ENCODE results near the gene SLC29A3. TPM values are rescaled to one million over a fixed set of nuclear protein-coding genes. Genes with fewer than 3 reads are reported as not detected.

Gene SLC29A3
- total RNA-seq, 3 donors from 2014 or later (not counting 1 experiment from before 2014, with no cell fraction given): 4.0 to 6.6 (median 5.3) TPM

- Mint-ChIP-seq H3K27me3 (ENCODE audit: low read depth in 2 of 2) (peaks cover 18 to 19% of the 10 kb centered on the region in 2 donors), H3K27ac (no peak overlapping the region), H3K36me3 (no peaks in the 10 kb centered on the region), H3K4me1 (peaks cover 0 to 5% of the 10 kb centered on the region in 2 donors), H3K4me3 (no peak overlapping the region), H3K9me3 (no peaks in the 10 kb centered on the region)
- Histone ChIP-seq H3K27me3 (ENCODE audit: control insufficient read depth, insufficient read depth, low read length) (no peaks in the 10 kb centered on the region), H3K9me3 (ENCODE audit: control insufficient read depth, insufficient read depth, low read length) (no peaks in the 10 kb centered on the region), H3K36me3 (ENCODE audit: control insufficient read depth, insufficient read depth, low read length) (no peaks in the 10 kb centered on the region), H3K4me3 (ENCODE audit: low read length) (no peak overlapping the region), H3K4me1 (ENCODE audit: control insufficient read depth, insufficient read depth, low read length) (peaks cover 3% of the 10 kb centered on the region), H3K27ac (ENCODE audit: low read length) (no peak overlapping the region)
- WGBS (ENCODE audit: insufficient coverage): 83% methylated on average over 1 of the region's 1 CpG
- DNase-seq: no peak
- TF ChIP-seq CTCF (IDR thresholded peaks at IDR 0.05): no peak
- ATAC-seq: no peak
- intact Hi-C loops (cut with micrococcal nuclease): no loop called here
Observed at GRCh38 chr10:71312220-71312619, 6.8 kb upstream of the SLC29A3 start.

GRCh38 chr10:71312811-71313789, 6.0 kb upstream of the SLC29A3 start:
- peaks cover 18 to 19% of the 10 kb centered on the region in 2 donors for H3K27me3 Mint-ChIP-seq (ENCODE audit: low read depth in 2 of 2)
- peaks cover 0 to 5% of the 10 kb centered on the region in 2 donors for H3K4me1 Mint-ChIP-seq
- Histone ChIP-seq H3K4me1 (ENCODE audit: control insufficient read depth, insufficient read depth, low read length) (peaks cover 3% of the 10 kb centered on the region), H3K36me3 (ENCODE audit: control insufficient read depth, insufficient read depth, low read length) (no peaks in the 10 kb centered on the region), H3K9me3 (ENCODE audit: control insufficient read depth, insufficient read depth, low read length) (no peaks in the 10 kb centered on the region), H3K27me3 (ENCODE audit: control insufficient read depth, insufficient read depth, low read length) (no peaks in the 10 kb centered on the region), H3K27ac (ENCODE audit: low read length) (no peak overlapping the region), H3K4me3 (ENCODE audit: low read length) (no peak overlapping the region)
- no peak for TF ChIP-seq CTCF (IDR thresholded peaks at IDR 0.05)
- H3K4me3 Mint-ChIP-seq: no peak overlapping the region
- H3K36me3 Mint-ChIP-seq: no peaks in the 10 kb centered on the region
- no peaks in the 10 kb centered on the region for H3K9me3 Mint-ChIP-seq
- intact Hi-C loops (cut with micrococcal nuclease): no loop called here
- ATAC-seq (no peak), DNase-seq (no peak)
- 82% methylated on average over 17 of the region's 19 CpGs for WGBS (ENCODE audit: insufficient coverage)
- H3K27ac Mint-ChIP-seq: no peak overlapping the region

- TF ChIP-seq CTCF (IDR thresholded peaks at IDR 0.05): peak; percentile 81
- H3K9me3 Mint-ChIP-seq: no peaks in the 10 kb centered on the region
- H3K27ac Mint-ChIP-seq: no peak overlapping the region
- Histone ChIP-seq H3K9me3 (ENCODE audit: control insufficient read depth, insufficient read depth, low read length) (no peaks in the 10 kb centered on the region), H3K4me3 (ENCODE audit: low read length) (no peak overlapping the region), H3K27ac (ENCODE audit: low read length) (no peak overlapping the region), H3K27me3 (ENCODE audit: control insufficient read depth, insufficient read depth, low read length) (no peaks in the 10 kb centered on the region), H3K36me3 (ENCODE audit: control insufficient read depth, insufficient read depth, low read length) (no peaks in the 10 kb centered on the region), H3K4me1 (ENCODE audit: control insufficient read depth, insufficient read depth, low read length) (peaks cover 10% of the 10 kb centered on the region)
- H3K36me3 Mint-ChIP-seq: no peaks in the 10 kb centered on the region
- peaks cover 5 to 11% of the 10 kb centered on the region in 2 donors for H3K4me1 Mint-ChIP-seq
- H3K4me3 Mint-ChIP-seq: no peak overlapping the region
- peaks cover 18 to 19% of the 10 kb centered on the region in 2 donors for H3K27me3 Mint-ChIP-seq (ENCODE audit: low read depth in 2 of 2)
- 24% methylated on average over 9 of the region's 21 CpGs for WGBS (ENCODE audit: insufficient coverage)
- DNase-seq (peak; percentile 42 to 85), ATAC-seq (peak; percentile 43 to 58 (median 47))
- intact Hi-C loops (cut with micrococcal nuclease): loop anchor here (1.0 to 2.0 kb wide), 3 partner anchors 256 to 583 kb away; no protein-coding TSS in a partner anchor
Observed at GRCh38 chr10:71314028-71314693, 4.9 kb upstream of the SLC29A3 start.

Measured in natural killer cell (primary cell).